ENCODE measurements around the gene AP2A2. TPM values are rescaled to one million over a fixed set of nuclear protein-coding genes. Genes with fewer than 3 reads are reported as not detected.
A peak's percentile ranks its signal among the peaks of the same experiment; 100 is the strongest.

The AP2A2 gene
- total RNA-seq, 2 experiments from 2014 or later, result 49.1 to 52.1 TPM

DNA sequence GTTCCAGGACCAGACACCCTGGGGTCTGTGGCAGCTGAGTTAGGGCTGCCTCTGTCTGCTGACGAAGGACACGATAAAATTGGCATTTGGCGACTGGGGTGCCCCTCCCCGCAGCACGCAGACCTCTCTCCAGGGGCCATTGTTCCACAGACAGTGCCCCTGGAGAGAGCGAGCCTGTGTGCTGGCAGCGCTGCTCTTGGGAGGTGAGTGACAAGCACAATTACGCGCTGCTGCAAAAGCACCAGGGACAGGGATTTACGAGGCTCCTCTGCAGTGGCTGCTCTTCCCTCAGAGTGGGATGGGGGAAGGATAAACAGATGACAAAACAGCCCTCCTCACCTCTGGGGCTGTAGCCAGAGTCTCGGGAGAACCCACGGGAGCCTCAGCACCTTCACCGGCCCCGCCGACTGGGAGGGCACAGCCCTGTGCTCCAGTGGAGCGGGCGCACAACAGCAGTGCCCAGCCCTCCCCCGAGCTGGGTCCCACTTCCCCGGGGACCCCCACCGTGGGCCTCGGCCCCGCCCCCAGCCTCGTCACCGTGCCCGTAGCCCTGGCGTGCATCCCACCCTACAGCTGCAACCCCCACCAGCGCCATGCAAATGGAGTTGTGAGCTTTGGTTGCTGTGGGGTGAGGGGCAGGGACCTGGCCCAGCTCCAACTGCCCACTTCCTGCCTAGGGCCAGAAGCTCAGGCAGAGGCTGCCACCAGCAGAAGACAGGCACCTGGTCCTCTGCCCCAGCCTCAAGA is 34.7 kb upstream of the AP2A2 start:
- POLR2A ChIA-PET, result no interaction called here
- no peak for ATAC-seq (ENCODE audit: low read depth)
- H3K27ac Mint-ChIP-seq, result no peak overlapping the region

DNA sequence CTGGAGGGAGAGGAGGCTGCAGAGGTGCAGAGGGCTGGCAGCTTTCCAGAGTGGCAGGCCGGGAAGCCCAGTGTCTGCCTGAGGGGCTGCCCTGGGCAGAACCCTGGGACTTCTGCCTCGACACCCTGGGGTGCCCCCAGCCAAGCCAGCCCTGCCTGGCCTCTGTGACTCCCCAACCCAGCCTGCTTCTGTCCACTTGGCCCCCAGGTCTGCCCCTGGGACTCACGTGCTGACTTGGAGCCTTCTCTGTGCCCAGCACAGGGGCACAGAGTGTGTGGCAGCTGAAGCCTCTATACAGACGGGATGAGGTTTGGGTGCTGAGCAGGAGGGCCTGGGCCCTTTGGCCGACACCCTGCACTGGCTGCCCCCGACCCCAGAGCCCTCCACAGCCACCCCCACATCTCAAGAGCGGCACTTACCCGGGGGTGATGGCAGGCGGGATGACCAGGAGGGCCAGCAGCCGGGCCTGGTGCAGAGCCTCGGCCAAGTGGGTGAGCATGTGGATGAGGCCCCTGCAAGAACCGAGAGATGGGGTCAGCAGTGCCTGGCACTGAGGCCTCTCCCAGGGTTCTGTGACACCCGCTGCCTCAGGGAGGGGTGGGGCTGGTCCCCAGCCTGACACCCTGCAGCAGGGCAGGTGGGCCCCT is 32.5 kb upstream of the AP2A2 start:
- Mint-ChIP-seq H3K4me3 (no peak overlapping the region), H3K27me3 (no peaks in the 10 kb centered on the region), H3K27ac (peak overlapping the region; percentile 42), H3K4me1 (no peaks in the 10 kb centered on the region), H3K36me3 (no peaks in the 10 kb centered on the region), H3K9me3 (no peaks in the 10 kb centered on the region)
- DNase-seq, result no peak
- POLR2A ChIA-PET, result no interaction called here
- ATAC-seq (ENCODE audit: low read depth), result no peak

More for the DNA sequence above, 34.7 kb upstream of the AP2A2 start:
- Mint-ChIP-seq H3K36me3 (no peaks in the 10 kb centered on the region), H3K4me1 (no peaks in the 10 kb centered on the region), H3K9me3 (no peaks in the 10 kb centered on the region), H3K27me3 (no peaks in the 10 kb centered on the region), H3K4me3 (no peak overlapping the region)
- DNase-seq, result no peak

DNA sequence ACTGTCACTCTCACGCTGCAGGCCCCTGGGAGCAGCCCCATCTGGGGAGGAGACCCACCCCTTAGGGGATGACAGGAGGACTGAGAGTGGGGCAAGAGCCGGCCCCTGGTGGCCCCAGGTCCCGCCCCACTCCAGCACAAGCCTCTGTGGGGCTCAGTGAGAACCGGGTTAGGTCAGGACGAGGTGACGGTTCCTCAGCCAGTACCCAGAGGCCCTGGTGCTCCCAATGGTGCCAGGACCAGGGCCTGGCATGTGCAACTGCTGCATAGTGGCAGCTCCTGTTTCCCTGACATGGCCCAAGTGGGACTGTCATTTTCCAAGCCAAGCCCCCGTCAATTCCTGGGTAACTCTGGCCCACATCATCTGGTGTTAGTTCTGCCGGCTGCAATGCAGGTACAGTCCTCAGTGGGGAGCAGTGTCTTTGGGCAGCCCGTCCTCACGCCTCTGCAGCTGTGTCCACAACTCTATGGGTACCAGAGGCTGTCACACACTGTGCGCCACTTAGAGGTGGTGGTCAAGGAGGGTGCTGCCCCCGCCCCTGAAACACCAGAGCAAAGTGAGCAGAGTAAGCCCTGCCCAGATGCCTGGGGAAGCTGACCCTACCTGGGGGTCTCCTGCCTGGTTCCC is 31.0 kb upstream of the AP2A2 start:
- DNase-seq, result no peak
- POLR2A ChIA-PET, result interaction anchor here (1.4 kb wide), 1 partner anchor 15 kb away, joined by 4 read pairs; no protein-coding TSS in a partner anchor
- Mint-ChIP-seq H3K4me3 (no peak overlapping the region), H3K36me3 (no peaks in the 10 kb centered on the region), H3K4me1 (no peaks in the 10 kb centered on the region), H3K27ac (no peak overlapping the region), H3K27me3 (no peaks in the 10 kb centered on the region), H3K9me3 (no peaks in the 10 kb centered on the region)
- no peak for ATAC-seq (ENCODE audit: low read depth)

DNA sequence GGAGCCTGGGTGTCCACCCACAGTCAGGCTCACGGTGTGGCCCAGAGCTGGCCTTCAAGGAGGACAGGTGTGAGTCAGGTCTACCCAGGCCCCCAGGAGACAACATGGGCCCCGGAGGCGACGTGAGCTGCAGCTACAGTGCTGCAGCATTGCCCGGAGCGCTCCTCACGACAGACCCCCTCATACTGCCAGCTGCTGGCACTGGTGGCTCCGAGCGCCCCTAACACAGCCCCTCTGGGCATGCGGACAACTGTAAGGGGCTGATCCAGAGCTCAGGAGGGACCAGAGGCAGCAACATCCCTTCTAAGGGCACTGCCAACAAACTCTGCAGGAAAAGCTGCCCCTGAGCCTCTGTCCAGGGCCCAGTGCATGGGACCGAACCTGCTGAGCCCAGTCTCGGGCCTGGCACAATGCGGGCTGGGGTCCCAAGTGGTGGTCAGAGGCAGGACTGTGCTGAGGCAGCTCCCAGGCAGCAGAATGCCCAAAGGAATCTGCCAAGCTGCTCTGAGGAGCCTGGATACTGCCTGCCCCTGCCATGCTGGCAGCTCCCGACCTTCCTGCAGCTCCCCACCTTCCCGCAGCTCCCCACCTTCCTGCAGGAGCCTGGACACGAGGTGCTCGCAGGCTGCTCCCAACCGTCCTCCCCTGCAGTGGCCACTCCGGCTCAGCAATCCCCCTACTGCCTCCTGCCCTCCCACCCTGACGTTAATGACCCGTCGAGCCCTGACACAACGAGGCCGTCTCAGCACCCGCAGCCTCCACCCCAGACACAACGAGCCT is 30.1 kb upstream of the AP2A2 start:
- Mint-ChIP-seq H3K4me3 (no peak overlapping the region), H3K27me3 (no peaks in the 10 kb centered on the region), H3K27ac (no peak overlapping the region), H3K9me3 (no peaks in the 10 kb centered on the region), H3K36me3 (peaks cover 1% of the 10 kb centered on the region), H3K4me1 (no peaks in the 10 kb centered on the region)
- ATAC-seq (ENCODE audit: low read depth), result no peak
- DNase-seq, result no peak
- POLR2A ChIA-PET, result interaction anchor here (1.4 kb wide), 1 partner anchor 14 kb away, joined by 4 read pairs; no protein-coding TSS in a partner anchor

DNA sequence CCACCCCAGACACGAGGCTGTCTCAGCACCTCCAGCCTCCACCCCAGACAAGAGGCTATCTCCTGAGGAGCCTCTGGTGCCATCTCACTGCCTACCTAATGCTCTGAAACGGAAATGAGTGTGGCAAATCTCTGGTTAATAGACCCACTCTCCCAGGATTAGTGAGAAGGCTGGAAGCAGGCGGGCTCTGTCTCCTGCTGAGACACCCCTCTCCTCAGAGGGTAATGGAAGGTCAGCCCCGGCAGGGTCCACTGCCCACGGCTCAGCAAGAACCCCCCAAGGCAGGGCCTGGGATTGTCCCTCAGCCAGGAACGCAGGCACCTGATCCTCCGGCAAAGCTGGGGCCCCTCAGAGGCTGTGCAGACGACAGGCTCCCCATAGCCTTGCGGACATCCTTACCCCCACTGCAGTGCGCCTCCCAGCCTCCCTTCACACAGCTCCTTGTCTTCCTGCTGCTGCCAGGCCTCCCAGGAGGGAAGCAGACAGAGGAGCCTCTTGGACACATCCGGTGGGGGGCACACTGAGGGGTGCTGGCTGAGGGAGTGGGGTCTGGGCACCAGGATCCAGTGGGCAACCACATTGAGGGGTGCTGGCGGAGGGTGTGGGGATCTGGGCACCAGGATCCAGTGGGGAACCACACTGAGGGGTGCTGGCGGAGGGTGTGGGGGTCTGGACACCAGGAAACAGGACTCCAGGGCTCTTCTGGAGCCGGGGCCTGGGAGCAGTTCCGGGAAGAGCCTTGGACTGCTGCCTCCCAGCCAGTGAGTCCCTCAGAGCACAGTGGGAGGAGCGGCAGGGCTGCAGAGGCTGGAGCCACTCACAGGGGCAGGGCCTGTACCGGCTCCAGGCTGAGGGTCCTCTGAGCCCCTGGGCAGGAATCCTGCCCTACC is 28.2 kb upstream of the AP2A2 start:
- ATAC-seq (ENCODE audit: low read depth) (no peak), DNase-seq (no peak)
- Mint-ChIP-seq H3K27me3 (no peaks in the 10 kb centered on the region), H3K4me1 (no peaks in the 10 kb centered on the region), H3K9me3 (no peaks in the 10 kb centered on the region), H3K4me3 (no peak overlapping the region), H3K36me3 (peaks cover 6% of the 10 kb centered on the region), H3K27ac (no peak overlapping the region)
- POLR2A ChIA-PET, result no interaction called here

DNA sequence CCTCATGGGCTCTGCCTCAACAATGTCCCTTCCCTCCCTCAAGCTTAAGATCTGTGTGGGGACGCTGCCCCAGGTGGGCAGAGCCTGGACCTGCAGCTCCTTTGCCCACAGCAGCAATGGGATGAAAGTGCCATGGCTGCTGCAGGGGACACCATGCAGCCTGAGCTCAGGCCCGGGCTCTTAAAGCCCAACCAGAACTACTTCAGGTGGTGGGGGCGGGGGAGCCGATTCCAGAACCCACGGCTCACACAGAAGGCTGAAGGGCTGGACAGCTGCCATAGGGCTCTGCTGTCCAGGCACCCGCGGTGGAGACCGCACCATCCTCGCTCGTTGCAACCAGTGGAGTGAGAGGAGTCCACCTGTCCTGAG is 27.5 kb upstream of the AP2A2 start:
- Mint-ChIP-seq H3K4me1 (no peaks in the 10 kb centered on the region), H3K27me3 (no peaks in the 10 kb centered on the region), H3K4me3 (no peak overlapping the region), H3K27ac (no peak overlapping the region), H3K36me3 (peaks cover 6% of the 10 kb centered on the region), H3K9me3 (no peaks in the 10 kb centered on the region)
- ATAC-seq (ENCODE audit: low read depth) (no peak), DNase-seq (no peak)
- POLR2A ChIA-PET, result no interaction called here

DNA sequence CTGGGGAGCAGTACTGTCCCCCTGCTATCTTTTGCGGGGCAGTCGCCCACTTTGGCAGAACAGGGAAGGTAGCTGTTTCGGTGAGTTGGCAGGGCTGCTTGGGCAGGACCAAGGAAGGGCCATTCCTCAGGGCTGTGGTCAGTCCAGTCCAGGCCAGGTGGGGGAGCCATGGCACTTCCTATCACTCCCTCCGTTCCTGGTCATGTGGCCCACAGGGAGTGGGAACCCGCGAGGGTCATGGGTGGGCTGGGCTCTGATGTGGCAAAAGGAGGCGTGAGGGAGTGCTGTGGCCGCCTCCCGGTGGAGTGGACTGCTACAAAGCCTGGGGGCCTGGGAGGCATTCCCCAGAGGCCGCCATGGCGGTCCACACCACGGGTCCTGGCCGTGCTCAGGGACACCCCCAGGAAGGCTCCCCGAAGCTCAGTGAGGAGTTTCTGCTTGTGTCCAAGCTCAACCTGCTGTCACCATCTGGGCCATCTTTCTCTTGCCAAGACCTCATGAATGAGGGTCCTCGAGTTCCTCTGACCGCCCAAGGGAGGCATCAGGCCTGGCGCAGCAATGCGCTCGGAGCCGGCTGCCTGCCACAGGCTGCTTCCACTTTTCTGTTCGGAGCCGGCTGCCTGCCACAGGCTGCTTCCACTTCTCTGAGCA is 27.0 kb upstream of the AP2A2 start:
- Mint-ChIP-seq H3K27me3 (no peaks in the 10 kb centered on the region), H3K4me1 (no peaks in the 10 kb centered on the region), H3K27ac (no peak overlapping the region), H3K4me3 (no peak overlapping the region), H3K9me3 (no peaks in the 10 kb centered on the region), H3K36me3 (peaks cover 6% of the 10 kb centered on the region)
- no peak for ATAC-seq (ENCODE audit: low read depth)
- POLR2A ChIA-PET, result no interaction called here
- no peak for DNase-seq

DNA sequence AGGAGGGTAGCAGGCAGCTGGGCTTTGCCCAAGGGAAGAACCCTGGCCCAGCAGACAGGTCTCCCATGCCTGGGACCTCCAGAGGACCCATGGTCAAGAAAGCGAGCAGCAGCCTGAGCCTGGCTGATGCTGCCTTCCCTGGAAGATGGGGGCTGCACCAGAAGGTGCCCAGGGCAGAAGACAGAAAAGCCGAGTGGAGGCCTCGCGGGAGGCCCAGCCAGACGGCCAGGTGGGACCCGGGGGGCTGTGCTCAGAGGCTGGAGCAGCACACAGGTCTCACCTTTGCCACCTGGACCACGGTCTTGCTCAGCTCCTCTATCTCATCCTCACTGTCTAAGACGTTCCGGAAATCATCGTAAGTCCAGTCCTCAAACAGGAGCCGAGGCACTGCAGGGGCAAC is 25.9 kb upstream of the AP2A2 start:
- no peak for DNase-seq
- no peak for ATAC-seq (ENCODE audit: low read depth)
- no peaks in the 10 kb centered on the region for H3K27me3 Mint-ChIP-seq
- H3K9me3 Mint-ChIP-seq, result no peaks in the 10 kb centered on the region
- no peaks in the 10 kb centered on the region for H3K4me1 Mint-ChIP-seq
- no peak overlapping the region for H3K4me3 Mint-ChIP-seq
- POLR2A ChIA-PET, result interaction anchor here (1.4 kb wide), 1 partner anchor 11 kb away, joined by 4 read pairs; the partner anchor contains the start of gene CHID1
- H3K36me3 Mint-ChIP-seq, result peaks cover 7% of the 10 kb centered on the region
- no peak overlapping the region for H3K27ac Mint-ChIP-seq

DNA sequence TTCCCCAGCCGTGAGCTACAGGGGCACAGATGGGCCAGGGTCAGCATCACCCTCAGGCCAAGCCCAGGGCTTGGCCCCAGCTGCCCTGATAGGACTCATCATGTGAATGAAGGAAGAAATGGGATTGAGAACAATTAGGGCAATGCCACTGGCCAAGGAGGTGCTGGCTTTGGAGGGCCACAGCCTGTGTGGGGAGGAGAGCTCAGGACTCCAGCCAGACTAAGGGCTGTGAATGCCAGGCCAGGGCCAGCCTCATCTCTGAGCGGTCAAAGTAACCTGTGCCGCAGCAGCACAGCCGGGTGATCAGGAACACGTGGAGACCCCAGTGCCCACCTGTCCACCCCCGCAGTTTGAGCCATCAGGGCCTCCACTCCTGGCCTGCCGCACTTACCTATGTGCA is 25.1 kb upstream of the AP2A2 start:
- ATAC-seq (ENCODE audit: low read depth) (no peak), DNase-seq (no peak)
- no peaks in the 10 kb centered on the region for H3K9me3 Mint-ChIP-seq
- no peaks in the 10 kb centered on the region for H3K4me1 Mint-ChIP-seq
- peaks cover 7% of the 10 kb centered on the region for H3K36me3 Mint-ChIP-seq
- H3K4me3 Mint-ChIP-seq, result no peak overlapping the region
- POLR2A ChIA-PET, result interaction anchor here (1.4 kb wide), 1 partner anchor 10 kb away, joined by 4 read pairs; the partner anchor contains the start of gene CHID1
- H3K27ac Mint-ChIP-seq, result no peak overlapping the region
- no peaks in the 10 kb centered on the region for H3K27me3 Mint-ChIP-seq

DNA sequence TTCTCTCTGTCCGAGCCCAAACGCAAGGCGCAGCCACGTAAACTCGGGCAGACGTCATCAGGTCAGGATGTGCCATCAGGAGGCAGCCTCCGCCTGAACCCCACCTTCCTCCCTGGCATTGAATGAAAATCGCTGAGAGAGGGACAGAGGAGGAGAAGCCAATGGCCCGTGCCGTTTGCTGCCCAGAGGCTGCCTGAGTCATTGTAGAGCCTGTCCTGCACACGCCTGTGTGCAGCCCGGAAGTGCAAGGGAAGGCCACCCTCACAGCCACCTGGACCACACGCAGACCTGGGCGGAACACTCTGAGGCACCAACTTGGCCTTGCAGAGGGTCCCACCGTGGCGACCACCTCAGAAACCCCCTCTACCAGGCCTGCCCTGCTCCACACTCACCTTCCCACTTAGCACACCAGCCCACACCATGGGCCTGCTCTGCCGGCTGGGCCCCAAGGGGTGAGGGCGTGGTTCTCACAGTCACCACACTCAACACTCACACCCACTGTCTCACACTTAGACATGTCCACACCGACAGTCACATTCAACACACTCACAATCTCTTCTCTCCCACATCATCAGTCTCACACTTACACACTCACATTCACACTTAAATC is 24.1 kb upstream of the AP2A2 start:
- no peak overlapping the region for H3K4me3 Mint-ChIP-seq
- H3K9me3 Mint-ChIP-seq, result no peaks in the 10 kb centered on the region
- POLR2A ChIA-PET, result no interaction called here
- DNase-seq (no peak), ATAC-seq (ENCODE audit: low read depth) (no peak)
- no peak overlapping the region for H3K27ac Mint-ChIP-seq
- peaks cover 9% of the 10 kb centered on the region for H3K36me3 Mint-ChIP-seq
- no peaks in the 10 kb centered on the region for H3K4me1 Mint-ChIP-seq
- no peaks in the 10 kb centered on the region for H3K27me3 Mint-ChIP-seq

DNA sequence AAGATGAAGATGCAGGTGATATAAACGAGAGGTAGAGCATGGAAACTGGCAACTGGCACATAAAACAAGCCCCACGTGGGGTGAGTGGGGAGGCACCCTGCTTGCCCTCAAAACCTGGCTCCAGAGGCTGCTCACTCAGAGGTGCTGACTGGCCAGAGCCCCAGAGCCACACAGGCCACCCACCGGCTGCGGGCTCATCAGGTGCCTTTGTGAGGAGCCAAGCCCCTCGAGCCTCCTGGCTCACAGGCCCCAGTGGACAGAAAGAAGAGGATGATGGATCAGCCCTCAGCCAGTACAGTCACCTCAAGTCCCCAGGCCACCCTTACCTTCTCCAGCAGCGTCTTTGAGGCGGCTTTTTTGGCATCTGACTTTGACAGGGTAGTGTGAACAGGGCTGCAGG is 21.3 kb upstream of the AP2A2 start:
- H3K36me3 Mint-ChIP-seq, result peaks cover 9% of the 10 kb centered on the region
- H3K27ac Mint-ChIP-seq, result no peak overlapping the region

DNA sequence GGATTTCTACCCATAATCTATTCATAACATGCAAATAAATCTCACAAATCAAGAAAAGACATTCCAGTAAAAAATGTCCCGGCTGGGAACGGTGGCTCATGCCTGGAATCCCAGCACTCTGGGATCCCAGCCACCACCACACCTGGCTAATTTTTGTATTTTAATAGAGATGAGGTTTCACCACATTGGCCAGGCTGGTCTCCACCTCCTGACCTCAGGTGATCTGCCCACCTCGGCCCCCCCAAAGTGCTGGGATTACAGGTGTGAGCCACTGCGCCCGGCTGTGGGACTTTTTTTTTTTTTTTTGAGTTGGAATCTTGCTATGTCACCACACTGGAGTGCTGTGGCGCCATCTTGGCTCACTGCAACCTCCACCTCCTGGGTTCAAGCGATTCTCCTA is 19.7 kb upstream of the AP2A2 start:
- POLR2A ChIA-PET, result no interaction called here
- no peaks in the 10 kb centered on the region for H3K9me3 Mint-ChIP-seq
- no peak overlapping the region for H3K4me3 Mint-ChIP-seq
- no peak overlapping the region for H3K27ac Mint-ChIP-seq
- peaks cover 8% of the 10 kb centered on the region for H3K36me3 Mint-ChIP-seq
- DNase-seq (no peak), ATAC-seq (ENCODE audit: low read depth) (no peak)
- H3K27me3 Mint-ChIP-seq, result no peaks in the 10 kb centered on the region
- H3K4me1 Mint-ChIP-seq, result peaks cover 9% of the 10 kb centered on the region

More for the DNA sequence above, 21.3 kb upstream of the AP2A2 start:
- no peaks in the 10 kb centered on the region for H3K27me3 Mint-ChIP-seq
- no peak overlapping the region for H3K4me3 Mint-ChIP-seq
- DNase-seq, result no peak
- no peaks in the 10 kb centered on the region for H3K9me3 Mint-ChIP-seq
- POLR2A ChIA-PET, result no interaction called here
- peaks cover 5% of the 10 kb centered on the region for H3K4me1 Mint-ChIP-seq
- no peak for ATAC-seq (ENCODE audit: low read depth)

Measured in activated naive CD8-positive, alpha-beta T cell treated with anti-CD3 and anti-CD28 coated beads, Interleukin-2, amount 10 ng/mL, durations not matched to agents 7 days and 5 days (primary cell).